Eye (tissue), 1 donor: Measurements from ENCODE around the gene SCARF2.
A peak's percentile ranks its signal among the peaks of the same experiment; 100 is the strongest.

Source experiments
- DNase-seq: peaks from one replicate; pipeline ENCODE4 v3.0.0-alpha.2; 2015

Gene SCARF2

DNA sequence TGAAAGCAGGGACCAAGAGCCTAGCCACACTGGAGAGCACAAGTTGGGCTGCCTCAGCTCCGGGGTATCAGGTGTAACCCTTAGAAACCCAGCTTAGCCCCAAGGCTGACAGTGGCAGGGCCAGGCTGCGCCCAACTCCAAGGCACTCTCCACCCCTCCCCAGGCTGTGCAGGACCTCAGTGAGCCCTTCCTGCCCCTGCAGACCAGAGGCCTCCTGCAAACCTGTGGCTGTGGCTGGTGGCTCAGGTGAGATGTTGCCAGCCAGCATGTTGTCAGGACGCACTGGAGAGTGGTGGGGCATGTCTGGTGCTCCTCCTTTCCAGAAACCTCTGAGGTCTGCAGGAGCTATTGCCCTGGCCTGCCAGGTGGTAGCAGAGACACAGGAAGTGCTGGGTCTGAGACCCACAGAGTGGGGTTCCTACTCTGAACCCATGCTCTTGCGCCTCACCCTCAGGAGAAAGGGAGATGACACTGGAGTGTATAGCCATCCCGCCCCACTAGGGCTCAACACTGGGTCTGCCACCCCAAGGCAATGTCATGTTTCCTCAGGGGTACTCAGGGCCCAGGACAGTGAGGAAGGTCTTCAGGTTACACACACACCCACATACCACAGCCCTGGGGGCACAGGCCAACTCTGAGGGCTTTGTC is 2.4 kb upstream of the SCARF2 start:
- no peak for DNase-seq

DNA sequence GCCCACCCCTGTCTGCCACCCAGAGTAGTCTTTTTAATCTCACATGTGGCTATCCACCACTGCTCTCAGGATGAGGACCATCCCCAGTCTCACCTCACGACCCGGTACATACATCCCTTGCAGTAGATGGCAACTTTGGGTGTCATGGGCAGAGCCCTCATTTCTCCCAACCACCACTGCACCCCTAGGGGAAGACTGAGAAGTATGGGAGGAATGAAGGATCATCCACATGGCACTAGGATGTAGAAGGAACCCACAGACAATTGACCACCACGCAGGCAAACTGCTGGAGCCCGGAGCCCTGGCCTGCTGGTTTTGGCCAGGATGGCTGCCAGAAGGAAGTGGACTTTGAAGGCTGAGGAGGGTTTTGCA is 1.9 kb upstream of the SCARF2 start:
- DNase-seq, result no peak

DNA sequence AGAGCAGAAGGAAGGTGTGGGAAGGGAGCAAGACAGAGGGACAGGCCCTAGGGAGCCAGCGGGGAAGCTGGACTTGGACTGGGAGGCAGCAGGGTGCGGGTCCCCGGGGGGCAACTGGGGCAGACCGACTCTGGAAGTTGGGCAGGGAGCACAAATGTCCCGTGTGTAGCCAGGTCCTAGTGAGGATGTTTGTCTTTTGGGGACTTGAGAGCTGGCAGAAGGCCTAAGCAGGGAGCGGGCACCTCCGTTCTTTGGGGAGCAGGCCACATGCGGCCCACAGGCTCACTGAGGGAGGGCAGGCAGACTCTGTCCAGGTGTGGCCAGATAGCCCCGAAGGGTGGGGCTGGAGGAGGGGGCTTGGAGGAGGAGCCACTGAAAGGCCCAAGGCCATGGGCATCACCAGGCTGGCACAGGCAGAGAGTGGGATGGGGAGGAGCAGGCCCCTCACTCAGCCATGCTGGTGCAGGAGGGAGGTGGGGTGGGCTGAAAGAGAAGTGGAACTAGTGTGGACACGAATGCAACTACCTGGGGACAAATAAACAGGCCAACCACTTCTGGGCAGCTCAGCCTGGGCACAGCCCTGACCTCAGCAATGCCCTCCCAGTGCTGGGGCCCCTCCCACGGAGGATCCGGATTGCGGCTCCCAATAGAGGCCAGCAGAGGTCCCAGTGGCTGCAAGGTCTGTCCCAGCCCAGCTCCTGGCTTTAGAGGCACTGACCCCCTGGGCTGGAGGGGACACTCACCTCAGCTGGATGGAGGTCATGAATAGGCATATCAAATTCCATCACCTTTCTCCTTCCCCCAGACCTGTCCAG is 1.3 kb upstream of the SCARF2 start:
- no peak for DNase-seq

DNA sequence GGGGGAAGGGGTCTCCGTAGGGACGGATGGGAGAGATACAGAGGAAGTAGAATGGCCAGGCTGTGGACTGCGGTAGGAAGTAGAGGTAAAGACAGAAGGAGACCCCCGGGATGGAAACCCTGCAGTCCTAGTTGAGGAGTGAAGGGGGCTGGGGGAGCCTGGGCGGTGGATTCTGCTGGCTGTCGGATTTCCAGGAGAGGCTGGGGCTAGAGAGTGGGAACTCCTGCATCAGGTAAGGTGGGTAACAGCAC is 727 bp upstream of the SCARF2 start:
- DNase-seq, result no peak

DNA sequence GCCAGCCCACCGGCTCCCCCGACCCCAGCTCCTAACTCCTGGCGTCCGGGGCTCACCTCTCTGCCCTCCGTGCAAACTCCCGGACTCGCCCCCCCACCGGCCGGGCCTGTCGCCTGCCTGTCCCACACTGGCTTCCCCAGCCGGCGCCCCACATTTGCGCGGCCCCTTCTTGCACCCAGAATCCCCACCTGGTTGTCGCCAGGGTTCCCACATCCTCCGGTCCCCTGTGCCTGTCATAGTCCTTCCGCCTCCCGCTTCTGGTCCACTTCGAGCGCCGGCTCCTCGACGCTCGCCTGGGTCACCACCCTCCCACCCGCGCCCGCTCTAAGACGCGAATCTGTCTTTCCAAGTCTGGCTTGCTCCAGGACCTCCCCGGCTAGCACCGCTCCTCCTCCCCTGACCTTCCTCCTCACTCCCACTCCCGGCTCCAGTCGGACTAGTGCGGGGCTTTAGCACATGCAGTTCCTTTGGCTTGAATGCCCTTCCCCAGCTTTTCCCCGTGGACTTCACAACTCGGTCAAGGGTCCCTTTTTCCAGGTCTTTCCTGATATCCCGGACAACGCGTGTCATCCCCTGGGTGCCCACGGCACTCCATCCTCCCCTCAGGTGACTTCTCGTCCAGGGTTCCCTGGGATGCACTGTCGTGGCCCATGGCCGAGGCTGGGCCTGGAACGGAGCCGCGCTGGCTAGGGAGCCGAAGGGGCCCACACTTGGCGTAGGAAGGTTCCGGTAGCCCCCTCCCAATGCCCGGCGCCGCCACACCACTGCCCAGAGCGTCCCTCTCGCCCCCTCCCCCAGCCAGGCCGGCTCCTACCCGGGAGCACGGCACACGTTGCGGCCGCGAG is 635 bp downstream of the SCARF2 start:
- DNase-seq, result peak; percentile 66

DNA sequence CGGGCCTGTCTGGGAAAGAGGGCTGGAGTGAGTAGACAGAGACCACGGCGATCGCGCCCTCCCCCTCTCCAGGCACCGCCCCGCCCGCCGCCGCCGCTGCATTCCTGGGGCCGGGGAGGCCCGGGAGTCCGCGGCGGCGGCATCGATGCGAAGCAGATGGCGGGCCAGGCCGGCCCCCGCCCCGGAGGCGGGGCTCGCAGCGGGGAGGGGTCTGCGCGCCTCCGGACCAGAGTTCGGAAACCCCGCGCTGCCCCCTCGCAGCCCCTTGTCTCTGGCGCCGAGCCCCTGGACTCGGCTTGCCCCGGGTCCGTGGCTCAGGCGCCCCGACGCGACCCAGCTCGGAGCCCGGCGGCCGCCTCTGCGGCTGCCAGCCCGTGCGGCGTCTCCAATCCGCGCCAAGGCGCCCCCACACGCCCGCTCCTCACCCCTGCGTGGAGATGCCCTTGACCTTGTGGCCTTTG is 1.3 kb downstream of the SCARF2 start:
- DNase-seq, result peak; percentile 75

DNA sequence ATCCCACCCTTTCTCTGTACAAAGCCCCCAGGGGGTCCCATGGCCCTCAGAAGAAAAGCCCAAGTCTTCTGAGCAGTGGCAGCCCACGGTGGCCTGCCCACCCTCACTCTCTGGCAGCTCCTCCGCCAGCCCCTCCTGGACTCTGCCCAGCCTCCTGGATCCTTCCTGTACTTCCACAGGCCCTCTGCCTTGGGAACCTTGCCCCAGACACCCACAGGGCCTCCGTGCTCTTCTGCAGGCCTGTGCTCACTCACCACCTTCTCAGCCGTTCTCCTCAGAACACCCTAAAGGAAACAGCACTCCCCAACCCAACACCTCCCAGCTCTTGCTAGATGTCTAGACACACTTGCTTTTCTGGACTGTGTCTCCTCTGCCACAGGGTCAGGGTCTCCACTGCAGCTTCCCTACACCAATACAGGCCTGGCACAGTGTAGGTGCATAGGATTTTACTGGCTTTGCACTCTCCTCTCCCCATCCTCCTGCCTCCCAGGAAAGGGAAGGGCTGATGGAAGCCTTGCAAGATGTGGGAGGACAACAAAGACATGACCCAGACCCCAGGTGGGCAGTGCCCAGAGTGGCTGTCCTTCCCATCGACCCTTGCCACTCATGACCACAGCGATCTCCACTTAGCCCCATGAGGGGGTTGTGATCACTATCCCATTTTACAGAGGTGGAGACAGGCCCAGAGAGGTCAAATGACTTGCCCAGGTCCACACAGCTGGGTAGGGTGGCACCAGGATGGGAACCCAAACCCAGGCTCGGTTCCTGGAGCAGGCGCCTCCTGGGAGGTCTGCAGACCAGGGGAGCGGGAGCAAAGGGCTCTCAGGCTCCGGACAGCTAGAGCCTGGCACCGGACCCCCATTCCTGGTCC is 2.0 kb downstream of the SCARF2 start:
- no peak for DNase-seq

DNA sequence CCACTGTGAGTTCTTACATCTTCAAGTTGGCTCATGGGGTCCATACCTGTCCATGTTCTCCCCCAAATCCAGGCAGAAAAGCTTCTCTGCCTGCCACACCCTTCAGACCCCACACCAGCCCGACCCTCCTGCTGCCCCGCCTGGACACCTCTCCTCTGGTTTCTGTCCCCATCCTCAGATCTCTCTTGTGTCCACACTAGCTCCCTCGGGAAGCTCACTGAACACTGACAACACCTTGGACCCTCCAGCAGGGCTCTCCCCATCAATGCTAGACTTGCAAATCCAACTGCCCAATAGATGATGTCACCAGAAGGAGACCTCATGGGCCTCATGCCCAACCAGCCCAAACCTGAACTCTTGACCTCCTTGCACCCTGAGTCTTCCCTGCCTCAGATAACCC is 2.9 kb downstream of the SCARF2 start:
- DNase-seq, result no peak

DNA sequence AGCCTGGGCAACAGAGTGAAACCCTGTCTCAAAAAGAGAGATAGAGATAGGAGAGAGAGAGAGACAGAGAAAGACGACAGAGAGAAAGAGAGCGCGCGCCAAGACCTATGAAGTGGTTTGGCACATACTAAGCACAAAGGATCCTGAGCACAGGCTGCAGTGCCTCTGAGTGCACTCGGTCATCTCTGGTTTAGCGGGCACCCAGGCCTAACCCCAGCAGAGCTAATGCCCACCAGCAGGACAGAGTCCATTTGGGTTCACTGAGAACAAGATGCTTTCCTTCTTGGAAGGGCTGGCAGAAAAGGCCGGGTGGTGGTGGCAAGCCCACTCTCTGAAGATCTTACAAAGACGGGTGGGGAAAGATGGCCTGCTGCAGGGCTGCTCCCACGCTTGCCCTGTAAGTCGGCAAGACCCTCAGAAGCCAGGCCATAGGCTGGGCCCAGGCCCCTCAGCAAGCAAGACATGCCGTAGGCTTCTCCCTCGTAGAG is 3.3 kb downstream of the SCARF2 start:
- DNase-seq, result no peak

DNA sequence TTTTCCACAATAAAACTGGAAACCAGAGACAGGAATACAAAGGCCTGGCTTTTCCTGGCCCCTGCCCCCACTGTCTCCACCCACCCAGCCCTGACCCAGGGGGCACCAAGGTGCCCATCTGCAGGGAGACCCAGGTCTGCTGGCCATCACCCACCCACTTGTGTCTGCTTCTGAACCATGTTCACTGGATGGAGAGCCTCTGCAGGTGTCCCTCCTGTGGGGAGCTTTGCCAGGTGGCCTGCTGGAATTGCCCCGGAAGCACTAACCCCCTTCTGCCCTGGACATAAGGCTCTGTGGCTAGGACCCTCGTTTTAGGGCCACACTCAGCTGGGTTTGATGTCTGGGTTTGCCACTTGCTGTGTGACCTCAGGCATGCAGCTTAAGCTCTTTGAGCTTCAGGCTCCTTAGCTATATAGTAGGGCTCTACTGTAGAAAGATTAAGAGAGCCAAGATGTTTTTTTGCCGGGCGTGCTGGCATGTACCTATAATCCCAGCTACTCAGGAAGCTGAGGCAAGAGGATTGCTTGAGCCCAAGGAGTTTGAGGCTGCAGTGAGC is 3.9 kb downstream of the SCARF2 start:
- no peak for DNase-seq

DNA sequence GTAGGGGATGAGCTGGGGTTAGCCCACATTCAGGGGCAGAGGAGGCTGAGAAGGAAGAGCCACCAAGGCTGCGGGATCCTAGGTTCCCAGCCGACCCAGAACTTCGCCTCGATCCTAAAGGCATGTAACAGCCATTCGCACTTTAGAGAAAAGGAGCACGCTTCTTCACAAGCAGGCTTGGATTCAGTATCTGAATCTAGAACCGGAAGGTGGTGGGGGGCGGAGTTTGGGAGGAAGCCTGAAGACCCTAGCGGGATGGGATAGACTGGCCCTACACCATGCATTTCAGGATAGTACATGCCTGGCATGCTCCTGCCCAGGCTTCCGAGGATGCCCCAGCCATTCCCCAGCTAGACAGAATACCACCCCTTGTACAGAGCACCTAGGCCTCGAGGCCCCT is 4.4 kb downstream of the SCARF2 start:
- DNase-seq, result no peak

DNA sequence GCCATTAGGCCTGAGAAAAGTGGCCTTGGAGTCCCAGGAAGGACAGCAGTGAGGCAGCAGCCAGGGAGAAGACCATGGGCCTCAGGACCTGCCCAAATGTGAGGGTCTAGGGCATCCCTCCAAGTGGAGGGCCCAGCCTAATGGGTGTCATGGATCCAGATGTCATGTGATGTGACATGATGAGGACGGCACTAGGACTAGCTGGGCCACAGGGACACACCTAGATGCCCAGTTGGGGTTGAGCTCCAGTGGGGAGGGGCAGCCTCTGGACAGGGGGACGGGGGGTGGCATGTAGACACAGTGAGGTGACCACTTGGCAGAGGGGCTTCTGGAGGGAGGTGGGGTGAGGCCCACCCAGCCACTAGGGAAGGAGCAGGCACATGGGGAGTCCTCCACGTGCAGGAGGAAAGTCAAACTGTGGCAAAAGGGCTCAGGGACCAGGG is 5.4 kb downstream of the SCARF2 start:
- DNase-seq, result no peak

DNA sequence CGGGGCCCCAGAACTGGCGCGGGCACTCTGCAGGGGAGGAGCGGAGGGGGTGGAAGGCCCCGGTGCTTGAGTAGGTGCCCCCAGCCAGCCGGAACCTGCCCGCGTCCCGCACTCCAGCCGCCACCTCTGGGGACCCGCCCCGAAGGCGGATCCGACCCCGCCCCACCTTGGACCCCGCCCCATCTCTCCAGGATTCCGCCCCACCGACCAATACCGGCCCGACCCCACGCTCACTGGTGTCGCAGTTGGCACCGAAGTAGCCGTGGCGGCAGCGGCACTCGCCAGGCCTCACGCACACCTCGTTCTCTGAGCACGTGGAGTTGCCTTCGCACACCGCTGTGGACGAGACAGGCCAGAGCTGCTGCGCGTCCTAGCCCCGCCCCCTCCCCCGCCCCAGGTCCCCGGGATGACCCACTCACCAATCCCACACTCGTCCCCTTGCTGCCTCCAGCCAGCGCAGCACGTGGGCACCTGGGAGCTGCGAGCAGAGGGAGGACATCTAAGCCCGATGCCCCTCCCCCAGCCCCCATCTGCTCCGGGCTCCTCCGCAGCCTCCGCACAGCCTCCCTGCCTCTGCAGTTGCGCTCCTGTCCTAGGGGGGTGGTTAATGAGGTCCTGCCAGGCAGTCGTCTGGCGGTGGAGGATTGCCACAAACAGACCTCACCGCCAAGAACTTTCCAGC is 6.0 kb downstream of the SCARF2 start:
- DNase-seq, result peak; percentile 55

DNA sequence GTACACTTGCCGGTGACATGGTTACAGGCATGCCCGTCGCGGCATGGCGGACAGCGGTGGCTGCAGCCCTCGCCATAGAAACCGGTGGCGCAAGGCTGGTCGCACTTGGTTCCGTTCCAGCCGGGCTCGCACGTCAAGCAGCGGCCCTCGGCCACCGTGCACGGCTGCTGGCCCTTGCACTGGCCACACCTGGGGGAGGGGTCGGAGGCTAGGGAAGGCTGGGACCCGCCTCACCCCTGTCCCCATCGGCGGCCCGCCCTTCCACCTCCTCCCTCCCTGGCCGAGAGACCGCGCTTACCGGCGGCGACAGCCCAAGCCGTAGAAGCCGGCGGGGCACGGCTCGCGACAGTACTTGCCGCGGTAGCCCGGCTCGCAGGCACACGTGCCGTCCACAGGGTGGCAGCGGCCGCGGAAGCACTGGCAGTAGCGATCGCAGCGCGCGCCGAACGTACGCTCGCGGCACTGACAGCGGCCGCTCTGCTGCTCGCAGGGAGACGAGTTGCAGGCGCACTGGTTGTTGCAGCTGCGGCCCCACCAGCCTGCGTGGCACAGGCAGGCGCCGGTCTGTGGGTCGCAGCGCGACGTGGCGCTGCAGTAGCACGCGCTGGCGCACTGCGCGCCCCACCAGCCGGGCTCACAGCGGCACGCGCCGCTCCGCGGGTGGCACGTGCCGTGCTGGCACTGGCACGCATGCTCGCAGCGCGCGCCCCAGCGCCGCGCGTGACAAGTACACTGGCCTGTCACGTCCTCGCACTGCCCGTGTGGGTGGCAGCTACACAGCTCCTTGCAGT is 6.7 kb downstream of the SCARF2 start:
- peak; percentile 82 for DNase-seq

DNA sequence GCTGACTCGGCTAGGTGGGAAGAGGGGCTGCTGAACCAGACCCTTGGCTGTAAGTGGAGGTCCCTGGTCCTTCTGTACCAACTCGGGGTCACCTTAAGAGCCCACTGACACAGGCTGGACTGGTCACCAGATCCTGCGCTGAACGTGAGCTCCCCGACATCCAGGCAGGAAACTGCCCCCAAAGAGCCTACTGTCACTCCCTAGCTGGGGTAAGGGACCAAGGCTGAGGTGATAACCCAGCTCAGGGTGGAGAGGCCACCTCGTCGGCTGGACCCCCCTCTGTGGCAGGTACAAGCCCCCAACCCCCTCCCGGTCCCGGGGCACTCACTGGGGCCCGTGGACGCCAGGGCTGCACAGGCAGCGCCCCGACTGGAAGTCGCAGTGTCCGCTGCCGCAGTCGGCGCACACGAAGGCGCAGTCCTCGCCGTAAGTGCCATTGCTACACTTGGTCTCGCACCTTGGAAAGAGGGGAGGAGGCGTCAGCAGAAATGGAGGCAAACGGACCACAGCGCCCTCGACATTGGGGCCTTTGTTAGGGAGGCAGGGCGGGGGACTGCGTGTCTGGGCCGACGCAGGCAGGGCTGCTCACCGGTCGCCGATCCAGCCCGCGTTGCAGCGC is 7.4 kb downstream of the SCARF2 start:
- peak; percentile 45 for DNase-seq

DNA sequence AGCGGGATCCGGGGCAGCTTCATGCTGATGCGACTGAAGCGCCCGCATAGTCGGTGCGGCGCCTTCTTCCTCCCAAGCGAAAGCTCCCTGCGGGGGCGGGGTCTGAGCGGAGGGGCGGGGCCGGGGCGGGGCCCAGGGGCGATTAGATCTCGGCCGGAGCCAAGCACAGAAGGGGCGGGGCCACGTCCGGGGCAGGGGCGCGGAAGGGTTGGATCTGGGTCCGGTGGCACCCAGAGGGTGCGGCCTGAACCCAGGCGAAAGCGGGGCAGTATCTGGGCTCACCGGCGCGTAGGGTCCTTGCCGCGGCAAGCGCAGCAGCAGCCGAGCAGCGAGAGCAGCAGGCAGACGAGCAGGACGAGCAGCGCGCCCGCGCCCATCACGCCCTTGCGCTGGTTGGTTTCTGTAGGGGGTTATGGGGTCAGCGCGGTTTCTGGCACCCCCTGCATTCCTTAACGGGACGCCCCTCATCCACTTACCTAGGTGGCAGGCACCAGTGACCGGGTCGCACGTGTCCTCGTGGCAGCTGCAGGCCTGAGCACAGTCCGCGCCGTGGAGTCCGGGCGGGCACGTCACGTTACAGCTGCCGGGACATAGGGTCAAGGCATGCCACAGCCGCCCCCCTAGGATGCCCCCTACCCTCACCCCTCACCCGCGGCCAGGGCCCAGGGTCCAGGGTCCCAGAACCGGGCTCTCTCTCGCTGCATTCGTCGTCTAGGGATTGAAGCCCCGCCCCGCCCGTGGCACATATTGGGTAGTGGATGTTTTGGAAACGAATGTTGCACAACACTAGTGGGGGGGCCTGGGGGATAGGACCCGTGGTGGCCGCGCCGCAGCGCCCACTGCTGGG is 8.1 kb downstream of the SCARF2 start:
- peak; percentile 84 for DNase-seq

DNA sequence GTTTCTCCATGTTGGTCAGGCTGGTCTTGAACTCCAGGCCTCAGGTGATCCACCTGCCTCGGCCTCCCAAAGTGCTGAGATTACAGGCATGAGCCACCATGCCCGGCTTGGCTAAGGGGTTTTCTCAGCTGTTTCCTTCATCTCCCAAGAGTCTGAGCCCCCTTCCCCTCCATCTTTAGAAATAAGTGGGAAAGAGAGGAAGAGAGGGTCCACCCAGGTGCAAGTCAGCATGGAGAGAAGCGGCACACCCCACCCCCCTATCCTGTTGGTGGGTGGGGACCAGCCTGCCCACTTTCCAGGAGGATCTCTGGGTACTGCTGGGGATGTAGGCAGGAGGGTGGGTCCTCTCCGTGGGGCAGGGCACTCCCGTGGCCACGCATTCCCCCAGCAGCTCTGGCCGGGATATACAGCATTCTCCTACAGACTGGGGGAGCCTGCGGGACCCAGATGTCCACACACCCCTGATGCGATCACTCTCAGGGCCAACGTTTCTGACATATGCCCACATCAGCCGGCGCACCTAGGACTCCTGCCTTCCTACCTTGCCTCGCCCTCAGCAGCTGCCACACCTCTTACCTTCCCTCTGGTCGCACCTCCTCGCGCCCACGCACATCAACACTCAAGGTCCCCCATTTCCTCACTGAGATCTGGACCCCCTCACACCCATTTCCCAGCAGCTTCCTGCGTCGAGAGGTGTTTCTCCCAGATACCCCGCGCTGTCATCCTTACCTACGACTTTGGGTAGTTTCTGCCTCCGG is 8.9 kb downstream of the SCARF2 start:
- no peak for DNase-seq

DNA sequence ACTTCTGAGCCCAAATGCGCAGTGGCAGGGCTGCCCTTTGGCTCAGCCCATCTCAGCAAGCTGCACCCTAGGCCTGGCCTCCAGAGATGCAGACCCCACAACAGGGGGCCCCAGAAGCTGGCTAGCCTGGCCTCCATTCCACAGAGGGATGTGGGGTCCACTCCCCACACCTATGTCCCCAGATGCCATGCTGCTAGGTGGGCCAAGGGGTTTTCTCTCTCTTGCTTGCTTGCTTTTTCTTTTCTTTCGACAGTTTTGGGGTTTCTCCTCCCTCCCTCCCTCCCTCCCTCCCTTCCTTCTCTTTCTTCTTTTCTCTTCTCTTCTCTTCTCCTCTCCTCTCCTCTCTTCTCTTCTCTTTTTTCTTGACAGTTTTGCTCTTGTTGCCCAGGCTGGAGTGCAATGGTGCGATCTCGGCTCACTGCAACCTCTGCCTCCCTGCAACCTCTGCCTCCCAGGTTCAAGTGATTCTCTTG is 9.6 kb downstream of the SCARF2 start:
- no peak for DNase-seq
